ENCODE measurements around the gene LSP1.

LSP1 gene

DNA sequence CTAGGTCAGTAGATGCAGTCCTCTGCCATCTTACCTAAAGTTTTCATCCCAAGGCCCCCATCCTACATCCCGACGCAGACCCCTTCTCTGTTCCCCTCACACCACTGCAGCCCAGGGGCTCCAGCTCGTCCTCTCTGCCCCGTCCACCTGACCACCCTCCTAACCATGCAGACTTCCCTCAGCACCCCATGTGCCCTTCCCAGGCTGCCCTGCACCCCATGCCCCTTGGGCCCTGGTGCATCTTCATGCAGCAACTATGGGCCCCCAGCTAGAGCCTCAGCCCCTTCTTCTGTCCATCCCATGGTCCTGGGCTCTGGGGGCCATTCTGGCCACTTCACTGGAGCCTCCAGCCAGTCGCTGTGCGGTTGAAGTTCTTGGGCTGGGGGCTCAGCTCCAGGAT is 35.9 kb downstream of the LSP1 start:
- no peaks in the 10 kb centered on the region for H3K36me3 ChIP-seq (ENCODE audit: control insufficient read depth, low read depth, low read length)
- H3K27ac ChIP-seq (ENCODE audit: low read length), result no peak overlapping the region
- H3K9me3 ChIP-seq (ENCODE audit: control insufficient read depth, low read depth, low read length), result no peaks in the 10 kb centered on the region
- no peak overlapping the region for H3K9ac ChIP-seq (ENCODE audit: low read length)
- no peaks in the 10 kb centered on the region for H3K27me3 ChIP-seq (ENCODE audit: control insufficient read depth, insufficient read depth, low read length)
- no peak overlapping the region for H3K4me3 ChIP-seq (ENCODE audit: low read length)
- H3K4me1 ChIP-seq (ENCODE audit: control insufficient read depth, low read depth, low read length), result no peaks in the 10 kb centered on the region

DNA sequence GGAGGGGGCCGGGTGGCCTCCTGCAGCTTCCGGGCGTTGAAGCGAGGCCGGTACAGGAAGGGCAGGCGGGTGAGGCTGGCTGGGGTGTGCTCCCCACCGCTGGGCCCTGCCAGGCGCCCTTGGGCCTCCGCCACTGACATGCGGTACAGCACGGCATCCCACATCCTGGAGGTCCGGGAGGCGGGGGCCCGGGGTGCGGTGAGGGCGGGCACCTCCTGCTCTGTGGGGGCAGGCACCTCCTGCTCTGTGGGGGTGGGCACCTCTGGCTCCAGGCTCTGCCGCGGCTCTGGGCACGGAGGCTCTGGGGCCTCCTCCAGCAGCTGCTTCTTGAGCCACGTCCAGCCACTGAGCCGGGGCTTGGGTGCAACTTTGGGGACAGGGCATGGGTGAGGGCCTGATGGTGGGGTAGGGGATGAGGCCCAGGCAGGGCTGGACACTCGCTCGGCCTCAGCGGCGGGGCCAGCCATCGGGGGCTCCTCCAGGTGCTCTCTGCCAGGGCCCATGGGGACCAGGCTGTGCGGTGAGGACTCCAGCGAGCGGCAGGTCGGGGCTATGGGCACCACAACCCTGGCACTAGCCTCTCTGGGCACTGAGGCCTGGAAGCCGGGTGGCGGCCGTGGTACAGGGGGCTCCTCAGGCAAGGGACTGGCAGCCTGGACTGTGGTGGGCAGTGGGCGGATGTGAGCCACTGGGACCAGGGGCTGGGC is 36.5 kb downstream of the LSP1 start:
- H3K4me3 ChIP-seq (ENCODE audit: low read length), result no peak overlapping the region
- no peaks in the 10 kb centered on the region for H3K27me3 ChIP-seq (ENCODE audit: control insufficient read depth, insufficient read depth, low read length)
- H3K27ac ChIP-seq (ENCODE audit: low read length), result no peak overlapping the region
- H3K4me1 ChIP-seq (ENCODE audit: control insufficient read depth, low read depth, low read length), result no peaks in the 10 kb centered on the region
- no peak overlapping the region for H3K9ac ChIP-seq (ENCODE audit: low read length)
- no peaks in the 10 kb centered on the region for H3K9me3 ChIP-seq (ENCODE audit: control insufficient read depth, low read depth, low read length)
- H3K36me3 ChIP-seq (ENCODE audit: control insufficient read depth, low read depth, low read length), result no peaks in the 10 kb centered on the region

DNA sequence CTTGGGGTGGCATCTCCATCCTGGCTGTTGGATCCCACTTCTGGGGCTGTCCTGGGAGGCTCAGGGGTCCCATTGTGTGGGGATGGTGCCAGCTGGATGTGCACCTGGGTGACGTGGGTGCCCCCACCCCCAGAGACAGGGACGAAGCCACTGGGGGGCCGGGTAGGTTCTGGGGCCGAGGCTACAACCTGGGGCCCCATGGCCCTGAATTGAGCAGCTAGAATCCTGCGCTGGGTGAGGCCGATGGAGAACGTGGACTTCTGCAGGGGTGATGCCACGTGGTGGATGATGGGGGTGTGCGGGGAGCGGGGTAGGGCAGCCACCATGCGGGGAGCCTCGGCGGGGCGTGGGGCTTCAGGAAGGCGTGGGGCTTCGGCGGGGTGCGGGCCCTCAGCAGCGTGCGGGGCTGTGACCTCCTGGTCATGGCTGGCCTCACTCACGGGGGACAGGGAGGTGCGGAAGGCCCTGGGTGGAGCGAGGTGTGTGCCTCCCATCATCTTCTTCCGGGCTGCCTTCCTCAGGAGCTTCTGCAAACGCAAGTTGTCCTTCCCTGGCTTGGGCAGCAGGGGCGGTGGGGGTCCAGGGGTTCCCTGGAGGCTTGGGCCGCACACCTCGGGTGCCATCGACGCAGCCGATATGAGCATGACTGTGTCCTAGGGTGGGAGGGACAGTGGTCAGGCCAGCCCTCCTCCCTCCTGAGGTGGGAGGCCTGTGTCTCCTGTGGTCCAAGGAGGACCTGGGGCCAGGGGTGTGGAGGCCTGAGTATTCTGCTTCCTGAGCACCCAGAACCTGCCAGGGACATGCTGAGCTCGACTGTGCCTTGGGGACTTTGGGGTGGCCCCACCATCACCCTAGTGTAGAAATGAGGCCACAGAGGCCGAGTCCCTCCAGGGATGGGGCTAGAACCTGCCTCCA is 37.3 kb downstream of the LSP1 start:
- no peak overlapping the region for H3K4me3 ChIP-seq (ENCODE audit: low read length)
- H3K27ac ChIP-seq (ENCODE audit: low read length), result no peak overlapping the region
- no peaks in the 10 kb centered on the region for H3K27me3 ChIP-seq (ENCODE audit: control insufficient read depth, insufficient read depth, low read length)
- H3K9me3 ChIP-seq (ENCODE audit: control insufficient read depth, low read depth, low read length), result no peaks in the 10 kb centered on the region
- no peaks in the 10 kb centered on the region for H3K36me3 ChIP-seq (ENCODE audit: control insufficient read depth, low read depth, low read length)
- H3K4me1 ChIP-seq (ENCODE audit: control insufficient read depth, low read depth, low read length), result no peaks in the 10 kb centered on the region
- no peak overlapping the region for H3K9ac ChIP-seq (ENCODE audit: low read length)

DNA sequence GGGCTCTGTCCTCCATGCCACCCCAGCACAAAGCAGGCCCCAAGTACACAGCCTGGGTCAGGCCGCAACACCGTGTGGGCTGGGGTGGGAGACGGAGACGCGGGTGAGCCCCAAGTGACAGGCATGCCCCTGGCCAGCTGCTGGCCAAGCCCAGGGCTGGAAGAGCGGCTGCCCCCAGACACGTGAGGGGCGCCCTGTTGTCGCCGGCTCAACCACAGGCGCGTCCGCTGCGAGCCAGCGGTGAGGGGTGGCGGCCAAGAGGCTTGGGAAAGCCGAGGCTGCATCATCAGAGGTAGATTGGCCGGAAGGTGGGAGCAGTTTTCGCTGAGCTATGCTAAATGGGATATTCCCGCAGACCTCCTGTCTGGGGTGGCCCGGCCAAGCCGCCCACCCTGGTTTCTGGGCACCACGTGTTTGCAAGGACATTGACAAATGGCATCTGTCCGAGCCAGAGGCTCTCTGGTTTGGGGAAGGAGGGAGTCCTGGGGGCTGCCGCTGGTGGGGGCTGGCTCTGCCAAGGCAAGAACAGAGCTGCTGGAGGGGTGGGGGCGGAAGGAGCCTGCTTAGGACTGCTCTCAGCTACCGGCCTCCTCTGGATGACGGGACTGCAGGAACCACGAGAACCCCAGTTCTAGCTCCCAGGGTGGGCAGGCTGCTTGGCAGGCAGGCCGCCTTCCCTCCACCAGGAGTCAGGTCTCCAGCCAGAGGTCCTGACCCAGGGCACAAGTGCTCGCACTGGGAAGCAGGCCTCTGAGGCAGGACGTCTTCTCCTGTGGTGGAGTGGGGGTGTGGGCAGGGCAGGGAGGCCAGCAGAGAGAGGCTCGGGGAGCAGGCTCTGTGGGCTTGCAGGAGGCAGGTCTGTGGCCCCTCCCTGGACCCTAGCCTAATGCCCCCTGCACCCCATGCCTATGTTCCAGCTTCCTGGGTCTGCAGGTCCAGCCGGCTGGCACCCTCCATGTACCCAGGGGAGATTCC is 38.3 kb downstream of the LSP1 start:
- no peak overlapping the region for H3K4me3 ChIP-seq (ENCODE audit: low read length)
- no peaks in the 10 kb centered on the region for H3K36me3 ChIP-seq (ENCODE audit: control insufficient read depth, low read depth, low read length)
- H3K9me3 ChIP-seq (ENCODE audit: control insufficient read depth, low read depth, low read length), result no peaks in the 10 kb centered on the region
- H3K27ac ChIP-seq (ENCODE audit: low read length), result no peak overlapping the region
- H3K4me1 ChIP-seq (ENCODE audit: control insufficient read depth, low read depth, low read length), result no peaks in the 10 kb centered on the region
- no peaks in the 10 kb centered on the region for H3K27me3 ChIP-seq (ENCODE audit: control insufficient read depth, insufficient read depth, low read length)
- no peak overlapping the region for H3K9ac ChIP-seq (ENCODE audit: low read length)

DNA sequence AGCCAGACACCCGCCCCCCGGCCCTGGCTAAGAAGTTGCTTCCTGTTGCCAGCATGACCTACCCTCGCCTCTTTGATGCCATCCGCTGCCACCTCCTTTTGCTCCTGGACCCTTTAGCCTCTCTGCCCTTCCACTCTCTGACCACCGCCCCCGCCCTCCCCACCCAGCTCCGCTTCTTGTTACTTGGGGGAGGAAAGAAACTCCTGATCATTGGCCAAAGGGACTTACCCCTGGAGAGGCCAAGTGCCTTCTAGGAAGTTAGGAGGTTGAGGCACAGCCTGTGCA is 38.9 kb downstream of the LSP1 start, which contains the start of gene PRR33:
Gene PRR33 (minus strand): TSS at position 65 of the 285 bp plus-strand sequence. CDS start 1,311 bp downstream, outside the sequence.
- Histone ChIP-seq H3K4me1 (ENCODE audit: control insufficient read depth, low read depth, low read length) (no peaks in the 10 kb centered on the region), H3K9me3 (ENCODE audit: control insufficient read depth, low read depth, low read length) (no peaks in the 10 kb centered on the region), H3K36me3 (ENCODE audit: control insufficient read depth, low read depth, low read length) (no peaks in the 10 kb centered on the region), H3K4me3 (ENCODE audit: low read length) (no peak within 1 kb of the TSS), H3K27me3 (ENCODE audit: control insufficient read depth, insufficient read depth, low read length) (no peaks in the 10 kb centered on the region), H3K27ac (ENCODE audit: low read length) (no peak within 1 kb of the TSS), H3K9ac (ENCODE audit: low read length) (no peak within 1 kb of the TSS)

DNA sequence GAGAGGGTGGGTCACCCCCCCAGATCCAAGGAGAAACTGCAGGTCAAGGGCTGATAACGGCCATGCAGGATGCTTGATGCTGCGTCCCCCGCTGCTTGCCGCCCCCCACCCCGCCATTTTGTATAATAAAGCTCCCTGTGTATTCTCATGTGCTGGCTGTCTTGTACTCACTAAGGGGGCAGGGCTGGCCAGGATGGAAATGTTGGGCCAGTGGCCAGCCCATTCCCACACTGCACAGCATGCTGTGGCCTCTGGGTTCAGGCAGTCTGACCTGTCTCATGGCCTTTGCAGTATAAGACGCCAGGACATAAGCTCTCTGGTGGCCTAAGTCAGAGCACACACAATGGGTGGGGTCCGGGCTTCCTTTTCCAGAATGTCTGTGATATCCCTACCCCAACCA is 39.2 kb downstream of the LSP1 start:
- Histone ChIP-seq H3K4me3 (ENCODE audit: low read length) (no peak overlapping the region), H3K36me3 (ENCODE audit: control insufficient read depth, low read depth, low read length) (no peaks in the 10 kb centered on the region), H3K9ac (ENCODE audit: low read length) (no peak overlapping the region), H3K27ac (ENCODE audit: low read length) (no peak overlapping the region), H3K4me1 (ENCODE audit: control insufficient read depth, low read depth, low read length) (no peaks in the 10 kb centered on the region), H3K9me3 (ENCODE audit: control insufficient read depth, low read depth, low read length) (no peaks in the 10 kb centered on the region), H3K27me3 (ENCODE audit: control insufficient read depth, insufficient read depth, low read length) (no peaks in the 10 kb centered on the region)

DNA sequence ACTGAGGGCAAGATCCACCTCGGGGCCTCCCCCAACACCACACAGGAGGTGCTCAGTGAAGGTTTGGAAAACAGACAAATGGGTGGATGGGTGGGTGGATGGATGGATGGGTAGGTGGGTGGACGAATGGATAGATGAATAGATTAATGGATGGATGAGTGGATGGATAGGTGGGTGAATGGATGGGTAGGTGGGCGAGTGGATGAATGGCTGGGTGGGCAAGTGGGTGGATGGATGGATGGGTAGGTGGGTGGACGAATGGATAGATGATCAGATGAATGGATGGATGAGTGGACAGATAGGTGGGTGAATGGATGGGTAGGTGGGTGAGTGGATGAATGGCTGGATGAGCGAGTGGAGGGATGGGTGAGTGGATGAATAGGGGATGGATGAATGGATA is 39.7 kb downstream of the LSP1 start:
- H3K4me1 ChIP-seq (ENCODE audit: control insufficient read depth, low read depth, low read length), result no peaks in the 10 kb centered on the region
- H3K9ac ChIP-seq (ENCODE audit: low read length), result no peak overlapping the region
- H3K36me3 ChIP-seq (ENCODE audit: control insufficient read depth, low read depth, low read length), result no peaks in the 10 kb centered on the region
- no peak overlapping the region for H3K4me3 ChIP-seq (ENCODE audit: low read length)
- H3K27me3 ChIP-seq (ENCODE audit: control insufficient read depth, insufficient read depth, low read length), result no peaks in the 10 kb centered on the region
- H3K9me3 ChIP-seq (ENCODE audit: control insufficient read depth, low read depth, low read length), result no peaks in the 10 kb centered on the region
- no peak overlapping the region for H3K27ac ChIP-seq (ENCODE audit: low read length)

DNA sequence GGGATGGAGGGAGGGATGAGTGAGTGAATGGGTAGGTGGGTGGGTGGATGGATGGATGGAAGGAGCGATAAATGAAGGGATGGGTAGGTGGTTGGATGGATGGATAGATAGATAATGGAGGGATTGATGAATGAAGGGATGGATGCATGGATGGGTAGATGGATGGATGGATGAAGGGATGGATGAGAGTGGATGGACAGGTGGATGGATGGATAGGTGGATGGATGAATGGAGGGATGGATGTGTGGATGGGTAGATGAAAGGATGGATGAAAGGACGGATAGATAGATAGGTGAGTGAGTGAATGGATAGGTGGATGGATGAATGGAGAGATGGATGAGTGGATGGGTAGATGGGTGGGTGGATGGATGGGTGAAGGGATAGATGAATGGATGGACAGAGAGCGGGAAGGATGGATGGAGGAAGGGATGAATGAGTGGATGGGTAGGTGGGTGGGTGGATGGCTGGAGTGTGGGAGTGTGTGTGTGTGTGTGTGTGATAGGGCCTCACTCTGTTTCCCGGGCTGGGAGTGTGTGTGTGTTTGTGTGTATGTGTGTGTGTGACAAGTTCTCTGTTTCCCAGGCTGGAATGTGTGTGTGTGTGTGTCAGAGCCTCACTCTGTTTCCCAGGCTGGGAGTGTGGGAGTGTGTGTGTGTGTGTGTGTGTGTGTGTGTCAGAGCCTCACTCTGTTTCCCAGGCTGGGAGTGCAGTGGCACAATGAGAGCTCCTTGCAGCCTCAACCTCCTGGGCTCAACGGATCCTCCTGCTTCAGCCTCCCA is 40.9 kb downstream of the LSP1 start:
- Histone ChIP-seq H3K4me3 (ENCODE audit: low read length) (no peak overlapping the region), H3K9me3 (ENCODE audit: control insufficient read depth, low read depth, low read length) (no peaks in the 10 kb centered on the region), H3K27ac (ENCODE audit: low read length) (no peak overlapping the region), H3K9ac (ENCODE audit: low read length) (no peak overlapping the region), H3K4me1 (ENCODE audit: control insufficient read depth, low read depth, low read length) (no peaks in the 10 kb centered on the region), H3K36me3 (ENCODE audit: control insufficient read depth, low read depth, low read length) (no peaks in the 10 kb centered on the region), H3K27me3 (ENCODE audit: control insufficient read depth, insufficient read depth, low read length) (no peaks in the 10 kb centered on the region)

DNA sequence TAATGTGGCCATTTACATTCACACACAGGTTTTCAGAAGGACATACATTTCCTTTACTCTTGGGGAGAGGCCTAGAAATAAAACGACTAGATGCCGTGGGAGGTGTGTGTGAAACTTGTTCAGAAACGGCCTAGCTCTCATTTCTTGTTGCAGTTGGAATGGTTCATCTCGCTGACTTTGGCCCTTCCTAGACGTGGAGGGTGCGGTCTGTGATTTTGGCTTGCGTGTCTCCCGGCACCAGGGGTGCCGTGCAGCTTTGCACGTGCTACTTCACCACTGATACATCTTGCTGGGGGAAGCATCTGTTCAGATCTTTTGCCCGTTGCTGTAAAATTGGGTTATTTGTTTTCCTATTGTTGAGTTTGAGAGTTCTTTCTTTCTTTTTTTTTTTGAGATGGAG is 41.9 kb downstream of the LSP1 start:
- H3K9me3 ChIP-seq (ENCODE audit: control insufficient read depth, low read depth, low read length), result no peaks in the 10 kb centered on the region
- no peaks in the 10 kb centered on the region for H3K27me3 ChIP-seq (ENCODE audit: control insufficient read depth, insufficient read depth, low read length)
- H3K27ac ChIP-seq (ENCODE audit: low read length), result no peak overlapping the region
- H3K9ac ChIP-seq (ENCODE audit: low read length), result no peak overlapping the region
- H3K4me1 ChIP-seq (ENCODE audit: control insufficient read depth, low read depth, low read length), result no peaks in the 10 kb centered on the region
- no peak overlapping the region for H3K4me3 ChIP-seq (ENCODE audit: low read length)
- no peaks in the 10 kb centered on the region for H3K36me3 ChIP-seq (ENCODE audit: control insufficient read depth, low read depth, low read length)

DNA sequence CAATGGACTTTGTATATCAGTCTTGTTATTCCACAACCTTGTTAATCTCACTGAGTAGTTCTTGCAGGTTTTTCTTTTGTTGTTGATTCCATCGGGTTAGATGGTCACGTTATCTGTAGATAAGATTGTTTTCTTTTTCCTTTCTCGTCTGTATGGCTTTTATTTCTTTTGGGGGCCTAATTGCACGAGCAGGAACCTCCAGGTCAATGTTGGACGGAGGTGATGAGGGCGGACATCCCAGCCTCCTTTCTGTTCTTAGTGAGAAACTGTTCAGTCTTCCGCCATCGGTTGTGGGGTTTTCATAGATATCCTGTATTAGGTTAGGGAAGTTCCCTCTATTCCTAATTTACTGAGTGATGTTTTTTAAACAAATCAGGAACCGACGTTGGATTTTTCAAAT is 43.6 kb downstream of the LSP1 start:
- Histone ChIP-seq H3K36me3 (ENCODE audit: control insufficient read depth, low read depth, low read length) (no peaks in the 10 kb centered on the region), H3K9me3 (ENCODE audit: control insufficient read depth, low read depth, low read length) (no peaks in the 10 kb centered on the region), H3K27me3 (ENCODE audit: control insufficient read depth, insufficient read depth, low read length) (no peaks in the 10 kb centered on the region), H3K4me1 (ENCODE audit: control insufficient read depth, low read depth, low read length) (peaks cover under 1% of the 10 kb centered on the region), H3K4me3 (ENCODE audit: low read length) (no peak overlapping the region), H3K9ac (ENCODE audit: low read length) (no peak overlapping the region), H3K27ac (ENCODE audit: low read length) (no peak overlapping the region)

DNA sequence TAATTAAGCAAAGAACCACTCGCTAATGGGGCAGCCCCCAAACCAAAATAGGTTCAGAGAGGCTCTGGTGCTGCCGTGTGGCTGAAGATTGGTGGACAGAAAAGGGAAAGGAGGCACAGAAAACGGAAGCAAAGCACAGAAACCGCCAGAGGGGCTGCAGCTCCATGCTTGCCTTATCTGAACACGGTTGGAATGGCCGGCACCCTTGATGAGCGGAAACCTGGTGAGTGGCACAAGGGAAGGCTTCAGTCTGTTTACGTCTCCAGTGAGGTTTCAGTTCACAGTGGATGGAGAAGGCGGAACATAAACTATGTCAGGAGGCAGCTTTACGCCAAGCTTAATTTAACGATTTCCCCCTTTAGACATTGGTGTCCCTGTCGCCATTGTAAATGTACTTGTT is 44.0 kb downstream of the LSP1 start:
- Histone ChIP-seq H3K4me3 (ENCODE audit: low read length) (no peak overlapping the region), H3K27ac (ENCODE audit: low read length) (no peak overlapping the region), H3K9me3 (ENCODE audit: control insufficient read depth, low read depth, low read length) (no peaks in the 10 kb centered on the region), H3K36me3 (ENCODE audit: control insufficient read depth, low read depth, low read length) (no peaks in the 10 kb centered on the region), H3K4me1 (ENCODE audit: control insufficient read depth, low read depth, low read length) (peaks cover 3% of the 10 kb centered on the region), H3K9ac (ENCODE audit: low read length) (no peak overlapping the region), H3K27me3 (ENCODE audit: control insufficient read depth, insufficient read depth, low read length) (no peaks in the 10 kb centered on the region)

All from iPS-18a (cell line).